Renal cortical epithelial cell (primary cell): Measurements from ENCODE around the gene AK2. TPM values are rescaled to one million over a fixed set of nuclear protein-coding genes. Genes with fewer than 3 reads are reported as not detected.
"Not testable (repeated sequence)": the region's sequence is repeated elsewhere in the genome, so short reads cannot be mapped to it uniquely, and the experiment has no call there.

Experiments used
- DNase-seq: peaks from one replicate; pipeline ENCODE4 v3.0.0-alpha.2; 2011; ENCODE audit warnings: low read depth
- total RNA-seq: library from RNA; depleted of rRNA; stranded (reverse); fragments of >200 nt; gene quantifications from 2 replicates; pipeline ENCODE4 v1.2.3, GENCODE V29; 2014

Gene AK2
- total RNA-seq, 1 donor from 2014 or later = 196 TPM

GRCh38 chr1:33024430-33025179, 12.1 kb downstream of the AK2 start:
- not testable (repeated sequence) for DNase-seq

- no peak for DNase-seq
Measured at GRCh38 chr1:33022650-33023200, 14.0 kb downstream of the AK2 start.

GRCh38 chr1:33021567-33022431, 14.9 kb downstream of the AK2 start:
- DNase-seq = no peak

DNA sequence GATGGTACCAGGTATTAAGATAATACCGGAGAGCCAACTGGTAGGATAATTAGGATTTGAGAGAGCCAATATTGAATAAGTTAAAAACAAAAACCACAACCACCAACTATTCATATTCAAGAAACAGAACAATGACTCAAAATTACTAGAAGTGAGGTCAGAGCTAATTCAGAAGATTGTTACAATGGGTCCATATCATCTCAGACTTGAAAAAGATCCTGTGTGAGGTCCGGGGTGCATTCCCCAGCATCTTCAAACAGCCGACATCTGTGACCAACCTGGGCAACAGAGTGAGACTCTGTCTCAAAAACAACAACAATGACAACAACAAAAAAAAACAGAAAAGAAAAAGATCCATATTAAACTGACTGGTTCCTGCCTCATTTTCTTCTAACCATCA, 18.6 kb downstream of the AK2 start:
- DNase-seq = no peak

- DNase-seq = peak; percentile 53
Measured at GRCh38 chr1:33017175-33017574, 19.5 kb downstream of the AK2 start.

- DNase-seq = peak; percentile 70
Measured at GRCh38 chr1:33015216-33015615, 21.5 kb downstream of the AK2 start.

- peak; percentile 91 for DNase-seq
Measured at GRCh38 chr1:33014464-33015163, 22.1 kb downstream of the AK2 start.

DNA sequence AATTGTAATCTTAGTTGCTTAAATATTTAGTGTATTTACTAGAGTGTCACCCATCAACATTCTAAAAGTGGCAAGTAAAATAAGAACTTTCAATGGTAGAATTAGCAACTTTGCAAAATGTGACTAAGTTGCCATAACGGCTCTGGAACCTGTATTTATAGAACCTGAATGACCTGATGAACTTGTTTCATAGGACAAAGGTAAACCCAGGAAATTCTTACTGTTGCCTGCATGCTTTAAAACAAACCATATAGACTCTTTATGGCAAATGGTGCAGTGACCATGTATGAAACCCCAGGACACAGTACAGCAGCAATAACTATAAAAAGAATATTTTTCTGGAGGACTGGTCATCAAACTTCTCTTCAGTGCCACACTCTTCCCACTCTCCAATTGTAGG, 22.9 kb downstream of the AK2 start:
- DNase-seq = no peak

GRCh38 chr1:33012165-33012564, 24.5 kb downstream of the AK2 start:
- peak; percentile 62 for DNase-seq

- peak; percentile 80 for DNase-seq
Measured at GRCh38 chr1:33010932-33011731, 25.6 kb downstream of the AK2 start.

DNA sequence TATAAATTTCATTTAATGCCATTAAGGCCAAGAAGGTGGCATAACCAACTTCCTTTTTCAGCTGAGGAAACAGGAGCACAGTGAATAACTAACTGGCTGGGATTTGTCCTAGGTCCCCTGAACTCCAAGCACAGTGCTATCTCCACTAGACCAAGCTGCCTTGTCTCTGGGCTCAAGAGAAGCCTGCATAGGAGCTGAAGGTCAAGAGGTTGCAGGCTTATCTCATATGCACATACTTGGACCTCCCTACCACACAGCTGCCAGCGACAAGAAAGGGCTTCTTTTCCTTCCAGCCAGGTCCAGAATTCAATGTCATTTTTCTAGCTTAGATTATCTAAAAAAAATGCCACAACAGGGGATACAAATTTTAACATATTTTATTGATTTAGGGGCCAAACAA, 27.1 kb downstream of the AK2 start:
- DNase-seq = no peak

DNA sequence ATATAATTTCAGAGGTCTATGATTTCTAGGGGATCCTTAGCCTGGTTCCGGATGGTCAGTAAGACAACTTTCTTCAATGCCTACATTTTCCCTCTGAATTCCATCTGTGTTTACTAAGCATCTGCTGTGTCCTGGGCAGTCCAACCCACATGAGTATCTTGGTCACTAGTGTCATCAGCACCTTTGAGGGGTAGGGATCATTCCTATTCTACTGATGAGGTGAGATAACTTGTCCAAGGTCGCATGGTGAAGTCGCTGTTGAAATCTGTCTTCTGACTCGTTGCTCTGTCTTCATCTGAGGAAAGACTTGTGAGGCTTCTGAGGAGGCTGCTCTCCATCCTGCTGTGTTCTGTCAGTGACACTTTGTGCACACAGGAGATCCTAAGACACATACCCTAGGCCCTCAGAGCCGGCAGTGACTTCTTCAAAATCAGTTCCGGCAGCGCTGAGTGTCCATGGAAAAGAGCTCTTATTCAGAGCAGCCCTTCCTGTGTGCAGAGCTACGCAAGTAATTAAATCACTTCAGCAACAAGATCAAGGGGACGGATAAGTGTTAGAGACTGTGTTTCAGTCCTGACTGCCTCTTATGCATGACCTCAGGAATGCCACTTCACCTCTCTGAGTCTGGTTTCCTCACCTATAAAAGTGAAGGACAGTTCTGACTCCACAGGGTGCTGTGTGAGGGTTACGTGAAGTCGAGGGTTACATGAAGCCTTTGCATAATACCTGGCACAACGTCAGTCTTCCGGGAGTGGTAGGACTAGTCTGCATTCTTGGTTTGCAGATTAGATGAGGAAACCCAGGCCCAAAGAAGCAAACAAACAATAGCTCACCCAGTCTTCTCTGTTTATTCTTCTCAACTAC, 28.4 kb downstream of the AK2 start:
- DNase-seq = peak; percentile 50

GRCh38 chr1:33007190-33008050, 29.3 kb downstream of the AK2 start:
- DNase-seq = peak; percentile 88

GRCh38 chr1:33005838-33006421, 30.8 kb downstream of the AK2 start:
- DNase-seq = no peak

DNA sequence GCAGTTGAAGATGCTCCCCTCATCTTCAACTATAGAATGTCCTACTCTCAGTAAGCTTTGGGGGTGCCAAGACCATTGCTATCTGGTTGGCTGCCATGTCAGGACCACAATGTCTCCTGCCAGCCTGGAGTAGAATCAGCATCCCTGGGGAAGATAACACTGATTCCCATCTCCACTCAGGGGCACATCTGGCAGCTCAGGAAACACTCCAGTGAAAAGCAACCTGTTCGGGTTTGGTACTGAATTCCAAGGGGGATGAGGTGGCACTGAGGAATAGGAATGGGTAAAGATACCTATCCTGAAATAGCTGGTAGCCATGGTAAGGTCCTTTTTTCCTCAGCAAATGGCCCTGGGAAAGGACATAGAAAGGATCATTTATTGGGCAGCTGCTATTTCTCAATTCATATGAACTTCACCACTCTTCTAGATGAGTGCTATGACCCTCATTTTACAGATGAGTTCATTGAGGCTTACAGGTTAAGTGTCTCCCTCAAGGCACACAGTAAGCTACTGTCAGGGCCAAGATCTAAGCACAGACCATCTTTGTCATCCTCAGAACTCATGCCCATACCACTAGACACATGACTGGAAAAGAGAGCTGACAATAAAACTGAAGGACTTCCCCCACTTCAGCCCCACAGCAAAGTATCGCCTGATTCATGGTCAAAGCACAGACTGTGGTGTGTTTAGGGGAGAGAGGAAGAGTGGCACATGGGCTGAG, 31.4 kb downstream of the AK2 start:
- no peak for DNase-seq

DNA sequence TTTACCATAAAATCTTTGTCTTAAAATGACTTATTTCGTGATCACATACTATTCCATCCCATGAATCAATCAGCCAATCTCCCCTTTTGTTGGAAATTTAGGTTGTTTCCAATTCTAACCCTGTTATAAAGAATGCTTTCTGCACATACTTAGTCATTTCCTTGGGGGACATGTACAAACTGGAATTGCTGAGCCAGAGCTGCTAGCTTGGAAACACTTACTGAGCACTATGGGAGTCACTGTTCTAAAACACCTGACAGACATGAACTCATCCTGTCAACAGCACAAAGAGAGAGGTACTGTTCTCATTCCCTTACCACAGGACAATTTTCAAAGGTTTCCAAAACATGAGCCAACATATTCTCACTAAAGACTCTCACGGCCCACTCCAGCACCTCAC, 32.1 kb downstream of the AK2 start:
- DNase-seq = peak; percentile 43

DNA sequence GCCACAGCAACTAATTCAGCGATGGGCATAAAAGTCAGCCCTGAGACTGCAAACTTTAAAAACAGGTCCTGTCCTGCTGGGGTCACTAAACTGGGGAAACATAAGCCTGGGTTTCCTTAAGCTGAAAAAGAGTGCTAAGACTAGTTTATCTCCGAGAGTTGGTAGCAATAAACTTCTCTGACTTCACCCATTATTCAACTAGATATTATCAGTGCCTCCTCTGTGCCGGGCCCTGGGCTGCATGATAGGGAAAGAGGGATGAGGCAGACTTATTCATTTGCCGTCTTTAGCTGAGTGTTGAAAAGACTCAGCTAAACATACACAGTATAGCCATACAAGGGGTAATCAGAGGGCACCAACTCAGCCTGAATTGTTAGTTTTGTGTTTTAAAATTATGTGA, 33.0 kb downstream of the AK2 start:
- DNase-seq = no peak

GRCh38 chr1:33002006-33002405, 34.7 kb downstream of the AK2 start:
- DNase-seq = no peak
